Stimulated activated naive CD8-positive, alpha-beta T cell treated with anti-CD3 and anti-CD28 coated beads, Interleukin-15, Interleukin-2, amounts not matched to agents 100 ng/mL and 50 ng/mL, for 24 hours (primary cell): Measurements from ENCODE around the gene CHML.
"Not testable (repeated sequence)": the region's sequence is repeated elsewhere in the genome, so short reads cannot be mapped to it uniquely, and the experiment has no call there.

Experiments
- H3K27ac Mint-ChIP-seq: one replicate; pipeline ENCODE4 v1.8.0; 2021; ENCODE audit warnings: mild to moderate bottlenecking, mixed read lengths
- H3K27me3 Mint-ChIP-seq: one replicate; pipeline ENCODE4 v1.8.0; 2021; ENCODE audit warnings: mixed read lengths
- H3K36me3 Mint-ChIP-seq: one replicate; pipeline ENCODE4 v1.8.0; 2021; ENCODE audit warnings: low read depth, mixed read lengths
- H3K4me1 Mint-ChIP-seq: one replicate; pipeline ENCODE4 v1.8.0; 2021; ENCODE audit warnings: low read depth, mixed read lengths
- H3K4me3 Mint-ChIP-seq: one replicate; pipeline ENCODE4 v1.8.0; 2021; ENCODE audit warnings: mild to moderate bottlenecking, mixed read lengths
- H3K9me3 Mint-ChIP-seq: one replicate; pipeline ENCODE4 v1.8.0; 2021; ENCODE audit warnings: mixed read lengths

CHML gene

GRCh38 chr1:241640149-241640866, at the start of gene CHML, which contains the start of gene OPN3:
TSS of gene CHML (minus strand) at chr1:241640369. CDS start at chr1:241635766, 4,603 bp downstream.
TSS of gene OPN3 (minus strand) at chr1:241640369. CDS start at chr1:241640254, 115 bp downstream.
- Mint-ChIP-seq H3K4me3 (peak within 1 kb of the TSS; percentile 87), H3K4me1 (peaks cover 44% of the 10 kb centered on the region), H3K9me3 (peaks cover 6% of the 10 kb centered on the region), H3K27me3 (no peaks in the 10 kb centered on the region), H3K27ac (peak within 1 kb of the TSS; percentile 83), H3K36me3 (peaks cover 19% of the 10 kb centered on the region)

- Mint-ChIP-seq H3K4me3 (no peak overlapping the region), H3K36me3 (no peaks in the 10 kb centered on the region), H3K9me3 (no peaks in the 10 kb centered on the region), H3K27me3 (peaks cover 6% of the 10 kb centered on the region), H3K27ac (no peak overlapping the region), H3K4me1 (no peaks in the 10 kb centered on the region)
These were observed 48.8 kb upstream of the CHML start for GRCh38 chr1:241688940-241689368.

GRCh38 chr1:241684108-241684507, 43.9 kb upstream of the CHML start:
- Mint-ChIP-seq H3K4me1 (no peaks in the 10 kb centered on the region), H3K9me3 (peaks cover 8% of the 10 kb centered on the region), H3K27ac (no peak overlapping the region), H3K27me3 (peaks cover 4% of the 10 kb centered on the region), H3K4me3 (no peak overlapping the region), H3K36me3 (no peaks in the 10 kb centered on the region)

GRCh38 chr1:241682921-241683320, 42.8 kb upstream of the CHML start:
- Mint-ChIP-seq H3K4me3 (no peak overlapping the region), H3K36me3 (no peaks in the 10 kb centered on the region), H3K27ac (no peak overlapping the region), H3K9me3 (peaks cover 8% of the 10 kb centered on the region), H3K4me1 (peaks cover 2% of the 10 kb centered on the region), H3K27me3 (peaks cover 4% of the 10 kb centered on the region)

GRCh38 chr1:241681861-241682448, 41.8 kb upstream of the CHML start:
- not testable (repeated sequence) for H3K36me3 Mint-ChIP-seq, H3K4me3 Mint-ChIP-seq, H3K27ac Mint-ChIP-seq, H3K27me3 Mint-ChIP-seq, H3K4me1 Mint-ChIP-seq, H3K9me3 Mint-ChIP-seq

- peaks cover 4% of the 10 kb centered on the region for H3K27me3 Mint-ChIP-seq
- peaks cover 8% of the 10 kb centered on the region for H3K9me3 Mint-ChIP-seq
- H3K27ac Mint-ChIP-seq, result no peak overlapping the region
- peaks cover 27% of the 10 kb centered on the region for H3K4me1 Mint-ChIP-seq
- H3K36me3 Mint-ChIP-seq, result no peaks in the 10 kb centered on the region
- no peak overlapping the region for H3K4me3 Mint-ChIP-seq
These were observed 39.8 kb upstream of the CHML start for GRCh38 chr1:241679961-241680360.

- no peak overlapping the region for H3K4me3 Mint-ChIP-seq
- peaks cover 27% of the 10 kb centered on the region for H3K4me1 Mint-ChIP-seq
- H3K36me3 Mint-ChIP-seq, result no peaks in the 10 kb centered on the region
- no peak overlapping the region for H3K27ac Mint-ChIP-seq
- H3K27me3 Mint-ChIP-seq, result peaks cover 4% of the 10 kb centered on the region
- H3K9me3 Mint-ChIP-seq, result peaks cover 8% of the 10 kb centered on the region
These were observed 39.2 kb upstream of the CHML start for GRCh38 chr1:241679404-241679803.

GRCh38 chr1:241678536-241678935, 38.4 kb upstream of the CHML start:
- Mint-ChIP-seq H3K4me1 (peaks cover 27% of the 10 kb centered on the region), H3K4me3 (no peak overlapping the region), H3K9me3 (peaks cover 8% of the 10 kb centered on the region), H3K27ac (no peak overlapping the region), H3K27me3 (peaks cover 4% of the 10 kb centered on the region), H3K36me3 (no peaks in the 10 kb centered on the region)

GRCh38 chr1:241677201-241677600, 37.0 kb upstream of the CHML start:
- no peaks in the 10 kb centered on the region for H3K36me3 Mint-ChIP-seq
- peak overlapping the region; percentile 16 for H3K27ac Mint-ChIP-seq
- H3K27me3 Mint-ChIP-seq, result peaks cover 4% of the 10 kb centered on the region
- peaks cover 8% of the 10 kb centered on the region for H3K9me3 Mint-ChIP-seq
- H3K4me3 Mint-ChIP-seq, result peak overlapping the region; percentile 26
- H3K4me1 Mint-ChIP-seq, result peaks cover 34% of the 10 kb centered on the region

- H3K27me3 Mint-ChIP-seq, result peaks cover 4% of the 10 kb centered on the region
- no peak overlapping the region for H3K27ac Mint-ChIP-seq
- H3K9me3 Mint-ChIP-seq, result no peaks in the 10 kb centered on the region
- H3K4me3 Mint-ChIP-seq, result no peak overlapping the region
- H3K36me3 Mint-ChIP-seq, result no peaks in the 10 kb centered on the region
- H3K4me1 Mint-ChIP-seq, result peaks cover 46% of the 10 kb centered on the region
These were observed 35.8 kb upstream of the CHML start for GRCh38 chr1:241675983-241676382.

- Mint-ChIP-seq H3K4me1 (peaks cover 49% of the 10 kb centered on the region), H3K27me3 (no peaks in the 10 kb centered on the region), H3K4me3 (no peak overlapping the region)
These were observed 34.7 kb upstream of the CHML start for GRCh38 chr1:241674805-241675384.

GRCh38 chr1:241672301-241672700, 32.1 kb upstream of the CHML start:
- Mint-ChIP-seq H3K36me3 (no peaks in the 10 kb centered on the region), H3K9me3 (peaks cover 6% of the 10 kb centered on the region), H3K4me3 (no peak overlapping the region), H3K27ac (no peak overlapping the region), H3K27me3 (no peaks in the 10 kb centered on the region), H3K4me1 (peaks cover 54% of the 10 kb centered on the region)

More at GRCh38 chr1:241674805-241675384, 34.7 kb upstream of the CHML start:
- H3K36me3 Mint-ChIP-seq, result no peaks in the 10 kb centered on the region
- H3K27ac Mint-ChIP-seq, result no peak overlapping the region
- no peaks in the 10 kb centered on the region for H3K9me3 Mint-ChIP-seq

GRCh38 chr1:241666419-241666818, 26.2 kb upstream of the CHML start:
- H3K27me3 Mint-ChIP-seq, result no peaks in the 10 kb centered on the region
- no peak overlapping the region for H3K27ac Mint-ChIP-seq
- H3K4me1 Mint-ChIP-seq, result peaks cover 24% of the 10 kb centered on the region
- no peak overlapping the region for H3K4me3 Mint-ChIP-seq
- H3K9me3 Mint-ChIP-seq, result peaks cover 6% of the 10 kb centered on the region
- H3K36me3 Mint-ChIP-seq, result no peaks in the 10 kb centered on the region

GRCh38 chr1:241660424-241660972, 20.3 kb upstream of the CHML start:
- Mint-ChIP-seq H3K27me3 (no peaks in the 10 kb centered on the region), H3K36me3 (no peaks in the 10 kb centered on the region), H3K4me3 (no peak overlapping the region)

GRCh38 chr1:241659016-241659415, 18.8 kb upstream of the CHML start:
- H3K36me3 Mint-ChIP-seq, H3K4me1 Mint-ChIP-seq, H3K4me3 Mint-ChIP-seq, H3K27ac Mint-ChIP-seq, H3K27me3 Mint-ChIP-seq, H3K9me3 Mint-ChIP-seq: not testable (repeated sequence)

More at GRCh38 chr1:241660424-241660972, 20.3 kb upstream of the CHML start:
- H3K27ac Mint-ChIP-seq, result no peak overlapping the region
- peaks cover 3% of the 10 kb centered on the region for H3K4me1 Mint-ChIP-seq
- H3K9me3 Mint-ChIP-seq, result peaks cover 4% of the 10 kb centered on the region
